ENCODE measurements around the gene ANKRD36.
"Not testable (repeated sequence)": the region's sequence is repeated elsewhere in the genome, so short reads cannot be mapped to it uniquely, and the experiment has no call there.

GRCh38 chr2:97083516-97083915, 29.4 kb upstream of the ANKRD36 start:
- not testable (repeated sequence) for TF ChIP-seq CTCF, POLR2A (IDR thresholded peaks at IDR 0.05)
